Adrenal gland (tissue), 5 donors: ENCODE data around the gene SYK.

Experiments used
- CTCF ChIP-seq, 6 experiments: fragments of 450-650 bp in 4 of 6; fragments of 200-600 bp in 2 of 6; sonication (generic) in 1 of 6; IDR thresholded peaks; 1 replicate in 5 of 6; 2 replicates in 1 of 6; pipeline versions ENCODE4 v1.5.1 to v1.8.0; 2016 to 2021; ENCODE audit warnings: antibody characterized with exemption in 6 of 6, mild to moderate bottlenecking in 2 of 6, moderate library complexity in 1 of 6
- POLR2A ChIP-seq, 2 donors: fragments of 450-650 bp; IDR thresholded peaks; one replicate each; pipeline ENCODE4 v1.6.1; 2017; ENCODE audit warnings: antibody characterized with exemption in 2 of 2, mild to moderate bottlenecking in 2 of 2, moderate library complexity in 1 of 2
- donor health status: DM: no; HTN: no; CAD: no.

GRCh38 chr9:90883661-90884060, 82.0 kb downstream of the SYK start:
- TF ChIP-seq CTCF (IDR thresholded peaks at IDR 0.05) (no peak), POLR2A (IDR thresholded peaks at IDR 0.05) (no peak)
